Small intestine (tissue), 7 donors: ENCODE data around the gene RNU1-2. TPM values are rescaled to one million over a fixed set of nuclear protein-coding genes. Genes with fewer than 3 reads are reported as not detected.
"Not testable (repeated sequence)": the region's sequence is repeated elsewhere in the genome, so short reads cannot be mapped to it uniquely, and the experiment has no call there.

Experiments used
- DNase-seq, 2 donors: peaks; one replicate each; pipeline versions ENCODE4 v3.0.0 to v3.0.0-alpha.2; 2013
- FAIRE-seq: peaks from 2 replicates; lab custom pipeline; 2012; peaks lifted over from hg19 to GRCh38; lab: Jason Lieb, UNC
- H3K27ac ChIP-seq, 3 donors: one replicate each; pipeline ENCODE4 v1.5.1; 2013; ENCODE audit warnings: low read length in 2 of 3, mild to moderate bottlenecking in 2 of 3, control low read depth in 1 of 3, inconsistent platforms in 1 of 3, low read depth in 1 of 3, moderate library complexity in 1 of 3
- H3K27me3 ChIP-seq, 3 donors: one replicate each; pipeline ENCODE4 v1.6.1; 2013; ENCODE audit warnings: low read length in 3 of 3, inconsistent platforms in 1 of 3; ENCODE audit not compliant: control insufficient read depth in 3 of 3, insufficient read depth in 3 of 3
- H3K36me3 ChIP-seq, 3 donors: one replicate each; pipeline ENCODE4 v1.6.1; 2013; ENCODE audit warnings: low read length in 3 of 3, inconsistent platforms in 1 of 3, low read depth in 1 of 3, mild to moderate bottlenecking in 1 of 3, moderate library complexity in 1 of 3; ENCODE audit not compliant: control insufficient read depth in 3 of 3, insufficient read depth in 2 of 3
- H3K4me1 ChIP-seq, 3 donors: one replicate each; pipeline ENCODE4 v1.6.1; 2013; ENCODE audit warnings: low read length in 2 of 3, inconsistent platforms in 1 of 3, low read depth in 1 of 3, mild to moderate bottlenecking in 1 of 3, moderate library complexity in 1 of 3; ENCODE audit not compliant: control insufficient read depth in 3 of 3, insufficient read depth in 2 of 3
- H3K4me3 ChIP-seq, 3 donors: one replicate each; pipeline ENCODE4 v1.5.1; 2013; ENCODE audit warnings: low read length in 3 of 3, control low read depth in 1 of 3, inconsistent platforms in 1 of 3, low read depth in 1 of 3, mild to moderate bottlenecking in 1 of 3, moderate library complexity in 1 of 3
- H3K9me3 ChIP-seq, 2 donors: one replicate each; pipeline ENCODE4 v1.6.1; 2013; ENCODE audit warnings: low read depth in 1 of 2, low read length in 1 of 2; ENCODE audit not compliant: control insufficient read depth in 2 of 2, insufficient read depth in 1 of 2
- WGBS, 3 donors: extraction: QIAGEN DNeasy Blood & Tissue Kit; methylation state at CpG; one replicate each; pipeline ENCODE4 v1.1.7; 2013; 5-methylcytosine and 5-hydroxymethylcytosine counted together
- polyA plus RNA-seq, 4 donors: library from polyadenylated mRNA; stranded (reverse) in 3 of 4; unstranded in 1 of 4; fragments of 200-250 nt in 3 of 4; fragments of 120-200 nt in 1 of 4; gene quantifications; one replicate each; pipeline versions ENCODE4 v1.2.1 to v1.2.3, GENCODE V29; 2013
- donor health status: healthy with polysubstance abuse.
- donor health status: control.
- donor health status: control.
- donor health status: Bipolar disorder and iron deficiency.
- donor health status: healthy.

RNU1-2 gene
- polyA plus RNA-seq, 4 donors, result not detected

DNA sequence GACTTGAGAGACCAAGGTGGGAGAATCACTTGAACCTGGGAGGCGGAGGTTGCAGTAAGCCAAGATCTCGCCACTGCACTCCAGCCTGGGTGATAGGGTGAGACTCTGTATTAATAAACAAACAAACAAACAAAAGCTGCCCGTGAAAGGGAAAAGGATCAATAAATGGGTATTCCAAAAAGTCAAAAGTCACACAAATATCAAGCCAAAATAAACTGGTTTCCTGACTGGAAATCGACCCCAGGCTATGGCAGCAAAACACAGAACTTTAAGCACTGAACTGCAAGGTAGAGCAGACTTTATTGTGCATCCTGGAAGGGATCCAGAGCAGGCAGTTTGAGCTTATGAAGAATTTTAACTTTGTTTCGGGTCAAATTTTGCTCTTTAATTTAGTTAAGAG, 11.3 kb upstream of the RNU1-2 start:
- H3K27me3 ChIP-seq, H3K4me1 ChIP-seq, H3K27ac ChIP-seq, FAIRE-seq, DNase-seq, H3K9me3 ChIP-seq, H3K4me3 ChIP-seq, H3K36me3 ChIP-seq: not testable (repeated sequence)
- 75 to 87% (median 81%) methylated on average over 5 of the region's 5 CpGs for WGBS, 3 donors

- Histone ChIP-seq H3K36me3 (no peaks in the 10 kb centered on the region), H3K4me1 (peaks cover 0 to 8% (median 0%) of the 10 kb centered on the region in 3 donors), H3K4me3 (no peak overlapping the region), H3K9me3 (no peaks in the 10 kb centered on the region), H3K27ac (no peak overlapping the region), H3K27me3 (no peaks in the 10 kb centered on the region)
- 89 to 92% (median 90%) methylated on average over 20 of the region's 20 CpGs for WGBS, 3 donors
- DNase-seq, result no peak
- FAIRE-seq, result no peak
Measured at GRCh38 chr1:16886860-16887605, 8.7 kb upstream of the RNU1-2 start.

DNA sequence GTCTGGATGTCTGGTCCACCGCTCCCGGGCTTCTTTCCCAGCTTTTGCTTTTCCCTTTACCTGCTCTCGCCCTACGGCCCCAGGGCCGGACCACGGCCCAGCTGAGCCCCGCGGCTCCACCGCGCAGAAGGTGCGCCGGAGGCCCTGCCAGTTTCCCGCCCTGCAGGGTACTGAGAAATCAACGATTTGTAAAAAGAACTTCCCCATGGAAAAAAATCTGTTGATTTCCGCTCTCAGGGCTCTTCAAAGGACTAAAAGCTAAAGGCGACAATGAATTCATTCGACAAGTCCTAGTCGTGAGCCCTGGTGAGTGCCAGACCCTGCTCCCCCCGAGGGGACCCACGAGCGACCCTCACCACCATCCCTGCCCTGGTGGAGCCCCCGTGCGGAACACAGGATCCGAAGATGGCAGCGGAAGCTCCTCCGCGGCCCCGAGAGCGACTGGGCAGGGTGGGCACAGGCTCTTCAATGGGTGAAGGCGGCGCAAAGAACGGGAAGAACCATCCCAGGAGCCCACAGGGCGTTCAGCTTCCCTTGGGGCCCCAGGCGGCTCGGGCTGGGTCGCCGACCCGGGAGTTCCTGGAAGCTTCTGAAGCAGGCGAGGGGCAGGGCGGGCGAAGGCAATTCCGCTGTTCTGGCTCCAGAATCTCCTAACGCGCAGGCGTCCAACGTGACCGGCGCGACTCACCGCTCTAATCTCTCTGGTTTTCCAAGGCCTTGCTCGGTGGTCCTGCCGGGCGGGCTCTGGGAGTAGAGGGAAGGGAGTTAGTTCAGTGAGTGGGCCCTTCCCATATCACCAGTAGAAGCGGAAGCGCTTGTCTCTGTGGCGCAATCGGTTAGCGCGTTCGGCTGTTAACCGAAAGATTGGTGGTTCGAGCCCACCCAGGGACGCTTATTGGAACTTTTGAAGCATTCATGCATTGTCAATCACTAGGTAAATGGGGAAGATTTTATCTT, 6.6 kb upstream of the RNU1-2 start:
- Histone ChIP-seq H3K4me1 (peaks cover 0 to 4% (median 0%) of the 10 kb centered on the region in 3 donors), H3K4me3 (peak overlapping the region; percentile 40 to 67 (median 54)), H3K27ac (peak overlapping the region; percentile 65 to 92 (median 90)), H3K27me3 (no peaks in the 10 kb centered on the region), H3K36me3 (no peaks in the 10 kb centered on the region), H3K9me3 (no peaks in the 10 kb centered on the region)
- 12 to 19% (median 19%) methylated on average over 63 of the region's 63 CpGs for WGBS, 3 donors
- DNase-seq (peak; percentile 83 to 97), FAIRE-seq (no peak)

DNA sequence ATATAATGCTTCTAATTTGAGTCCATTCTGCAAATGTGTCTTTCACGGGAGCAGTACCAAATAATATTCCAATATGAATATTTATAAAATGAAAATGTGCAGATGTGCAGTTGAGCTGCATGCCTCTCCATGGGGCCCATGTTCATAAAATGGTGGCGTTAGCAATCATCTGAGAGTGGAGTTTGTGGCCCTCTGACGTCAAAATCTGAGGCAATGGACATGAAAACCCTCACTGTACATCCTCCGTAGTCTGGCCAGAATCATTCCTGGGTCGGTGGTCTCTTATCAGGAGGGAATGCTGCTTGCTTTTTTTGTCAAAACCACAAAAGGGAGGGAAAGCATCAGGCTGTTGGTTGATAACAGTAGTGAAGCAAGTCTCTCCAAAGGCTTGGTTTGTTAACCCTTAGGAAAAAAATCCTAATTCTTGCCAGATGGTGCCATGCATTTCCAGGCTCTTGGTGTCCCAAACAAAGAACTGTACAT, 5.2 kb upstream of the RNU1-2 start:
- H3K27ac ChIP-seq, H3K4me1 ChIP-seq, H3K9me3 ChIP-seq, FAIRE-seq, H3K27me3 ChIP-seq, H3K4me3 ChIP-seq, DNase-seq, H3K36me3 ChIP-seq: not testable (repeated sequence)
- WGBS, 3 donors, result 74 to 78% (median 75%) methylated on average over 5 of the region's 5 CpGs

DNA sequence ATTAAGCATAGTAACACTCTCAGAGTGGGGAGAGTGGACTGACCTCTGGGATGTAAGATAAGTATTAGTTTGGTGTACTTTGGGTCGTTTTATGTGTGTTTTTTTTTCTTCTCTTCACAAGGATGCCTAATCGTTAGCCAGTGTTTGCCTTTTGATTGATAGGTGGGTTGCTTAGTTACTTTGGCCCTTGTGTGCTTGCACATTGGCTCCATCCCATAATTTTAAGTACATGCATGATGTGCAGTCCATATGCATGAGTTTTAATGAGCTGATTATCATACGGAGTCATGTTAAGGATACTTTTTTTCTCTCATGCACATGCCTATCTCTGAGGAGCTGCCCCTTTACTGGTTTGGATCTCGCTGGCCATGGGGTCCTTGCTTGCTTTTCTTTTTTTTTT, 4.7 kb upstream of the RNU1-2 start:
- not testable (repeated sequence) for H3K9me3 ChIP-seq, FAIRE-seq
- 47 to 56% (median 48%) methylated on average over 4 of the region's 4 CpGs for WGBS, 3 donors

GRCh38 chr1:16892978-16893525, 2.7 kb upstream of the RNU1-2 start:
- WGBS, 3 donors, result 75 to 82% (median 75%) methylated on average over 5 to 6 of the region's 6 CpGs
- H3K4me1 ChIP-seq, result peaks cover 0 to 16% (median 0%) of the 10 kb centered on the region in 3 donors
- H3K27me3 ChIP-seq, FAIRE-seq, H3K9me3 ChIP-seq, H3K4me3 ChIP-seq, H3K36me3 ChIP-seq, DNase-seq, H3K27ac ChIP-seq: not testable (repeated sequence)

More for the DNA sequence above, 4.7 kb upstream of the RNU1-2 start:
- not testable (repeated sequence) for H3K4me3 ChIP-seq, H3K36me3 ChIP-seq, H3K27me3 ChIP-seq, DNase-seq, H3K27ac ChIP-seq, H3K4me1 ChIP-seq

- DNase-seq, H3K9me3 ChIP-seq, H3K4me3 ChIP-seq, H3K36me3 ChIP-seq, FAIRE-seq, H3K27me3 ChIP-seq, H3K27ac ChIP-seq: not testable (repeated sequence)
- H3K4me1 ChIP-seq, result peaks cover 0 to 16% (median 0%) of the 10 kb centered on the region in 3 donors
- 71 to 86% (median 77%) methylated on average over 4 of the region's 4 CpGs for WGBS, 3 donors
Measured at GRCh38 chr1:16893796-16894195, 2.0 kb upstream of the RNU1-2 start.

GRCh38 chr1:16894338-16894737, 1.4 kb upstream of the RNU1-2 start:
- 73 to 80% (median 77%) methylated on average over 6 of the region's 6 CpGs for WGBS, 3 donors
- not testable (repeated sequence) for H3K27me3 ChIP-seq, FAIRE-seq, H3K36me3 ChIP-seq, H3K9me3 ChIP-seq, DNase-seq, H3K4me3 ChIP-seq, H3K27ac ChIP-seq
- peaks cover 0 to 16% (median 0%) of the 10 kb centered on the region in 3 donors for H3K4me1 ChIP-seq
